ENCODE measurements around the gene MYT1.

The MYT1 gene

GRCh38 chr20:64244281-64244805 is 80.1 kb downstream of the MYT1 start:
- H3K4me3 ChIP-seq (ENCODE audit: low read length): no peak overlapping the region
- no peak for TF ChIP-seq ZNF274 (IDR thresholded peaks at IDR 0.05; ENCODE audit: low read depth, low read length)

GRCh38 chr20:64244870-64245603 is 80.8 kb downstream of the MYT1 start:
- no peak for TF ChIP-seq ZNF274 (IDR thresholded peaks at IDR 0.05; ENCODE audit: low read depth, low read length)
- H3K4me3 ChIP-seq (ENCODE audit: low read length): no peak overlapping the region

GRCh38 chr20:64245746-64246595 is 81.7 kb downstream of the MYT1 start:
- H3K4me3 ChIP-seq (ENCODE audit: low read length): no peak overlapping the region
- TF ChIP-seq ZNF274 (IDR thresholded peaks at IDR 0.05; ENCODE audit: low read depth, low read length): no peak

GRCh38 chr20:64246616-64247306 is 82.5 kb downstream of the MYT1 start:
- H3K4me3 ChIP-seq (ENCODE audit: low read length): no peak overlapping the region
- TF ChIP-seq ZNF274 (IDR thresholded peaks at IDR 0.05; ENCODE audit: low read depth, low read length): no peak

- no peak for TF ChIP-seq ZNF274 (IDR thresholded peaks at IDR 0.05; ENCODE audit: low read depth, low read length)
- H3K4me3 ChIP-seq (ENCODE audit: low read length): no peak overlapping the region
These were observed 83.0 kb downstream of the MYT1 start for GRCh38 chr20:64247307-64247618.

- no peak for TF ChIP-seq ZNF274 (IDR thresholded peaks at IDR 0.05; ENCODE audit: low read depth, low read length)
- no peak overlapping the region for H3K4me3 ChIP-seq (ENCODE audit: low read length)
These were observed 84.0 kb downstream of the MYT1 start for GRCh38 chr20:64247970-64248841.

GRCh38 chr20:64250027-64250426 is 85.8 kb downstream of the MYT1 start:
- no peak for TF ChIP-seq ZNF274 (IDR thresholded peaks at IDR 0.05; ENCODE audit: low read depth, low read length)
- H3K4me3 ChIP-seq (ENCODE audit: low read length): no peak overlapping the region

GRCh38 chr20:64253000-64253383 is 88.7 kb downstream of the MYT1 start:
- H3K4me3 ChIP-seq (ENCODE audit: low read length): no peak overlapping the region
- no peak for TF ChIP-seq ZNF274 (IDR thresholded peaks at IDR 0.05; ENCODE audit: low read depth, low read length)

- no peak overlapping the region for H3K4me3 ChIP-seq (ENCODE audit: low read length)
- no peak for TF ChIP-seq ZNF274 (IDR thresholded peaks at IDR 0.05; ENCODE audit: low read depth, low read length)
These were observed 89.2 kb downstream of the MYT1 start for GRCh38 chr20:64253443-64253842.

- TF ChIP-seq ZNF274 (IDR thresholded peaks at IDR 0.05; ENCODE audit: low read depth, low read length): no peak
These were observed 89.9 kb downstream of the MYT1 start for GRCh38 chr20:64254156-64254555.

GRCh38 chr20:64254571-64255360 is 90.5 kb downstream of the MYT1 start:
- TF ChIP-seq ZNF274 (IDR thresholded peaks at IDR 0.05; ENCODE audit: low read depth, low read length): no peak
- peak overlapping the region; percentile 51; the same call in 1 of the 2 replicates for H3K4me3 ChIP-seq (ENCODE audit: low read length)

More at GRCh38 chr20:64254156-64254555, 89.9 kb downstream of the MYT1 start:
- H3K4me3 ChIP-seq (ENCODE audit: low read length): no peak overlapping the region

GRCh38 chr20:64255361-64256281 is 91.4 kb downstream of the MYT1 start, which contains the start of gene PCMTD2:
Gene PCMTD2, plus strand, starts transcription at chr20:64255748. Its CDS starts 4,218 bp downstream, at chr20:64259966.
- peak within 1 kb of the TSS; percentile 95 for H3K4me3 ChIP-seq (ENCODE audit: low read length)
- no peak for TF ChIP-seq ZNF274 (IDR thresholded peaks at IDR 0.05; ENCODE audit: low read depth, low read length)

All from GM08714 (cell line).